NB4 (cell line): ENCODE results near the gene POU2AF1.
"Not testable (repeated sequence)": the region's sequence is repeated elsewhere in the genome, so short reads cannot be mapped to it uniquely, and the experiment has no call there.

Experiments used
- DNase-seq: peaks from one replicate; pipeline ENCODE4 v3.0.0; 2010; ENCODE audit warnings: low read depth
- H3K4me3 ChIP-seq: one replicate; pipeline ENCODE4 v1.5.1; 2011; ENCODE audit warnings: mild to moderate bottlenecking, low read depth, low read length, moderate library complexity
- MYC ChIP-seq: IDR thresholded peaks from 2 replicates; pipeline ENCODE4 v1.6.1; 2011; ENCODE audit warnings: low read depth, low read length
- POLR2A ChIP-seq: IDR thresholded peaks from 2 replicates; pipeline ENCODE4 v1.6.1; 2011; ENCODE audit warnings: mild to moderate bottlenecking; ENCODE audit not compliant: insufficient read length; ENCODE audit errors: extremely low read depth
- TF ChIP-seq, protein P1 (sequence below): IDR thresholded peaks from one replicate; pipeline ENCODE4 v1.5.1; 2012; ENCODE audit warnings: low read depth, low read length
- TF ChIP-seq, protein P2 (sequence below): IDR thresholded peaks from 2 replicates; pipeline ENCODE4 v1.6.1; 2011; ENCODE audit warnings: low read depth, low read length

POU2AF1 gene

DNA sequence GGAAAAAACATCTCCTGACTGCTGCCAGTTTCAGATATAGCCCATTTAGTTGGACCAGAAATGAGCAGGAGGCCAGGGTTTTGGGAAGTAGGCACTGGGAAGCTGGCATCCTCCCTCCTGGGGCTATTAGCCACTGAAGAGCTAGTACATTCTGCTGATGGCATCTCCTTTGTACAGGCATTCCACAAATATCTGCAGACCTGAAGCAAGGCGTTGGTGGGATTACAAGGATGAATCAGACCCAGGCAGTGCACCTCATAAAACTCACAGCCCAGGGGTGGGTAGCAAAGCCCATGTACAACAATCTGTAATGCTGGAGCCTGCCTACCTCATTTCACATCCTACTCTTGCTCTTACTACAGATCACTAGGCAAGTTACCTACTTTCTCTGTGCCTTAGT, 27.5 kb upstream of the POU2AF1 start:
- H3K4me3 ChIP-seq = no peak overlapping the region
- TF ChIP-seq POLR2A (no peak), MYC (no peak)
- TF ChIP-seq, protein P1, sequence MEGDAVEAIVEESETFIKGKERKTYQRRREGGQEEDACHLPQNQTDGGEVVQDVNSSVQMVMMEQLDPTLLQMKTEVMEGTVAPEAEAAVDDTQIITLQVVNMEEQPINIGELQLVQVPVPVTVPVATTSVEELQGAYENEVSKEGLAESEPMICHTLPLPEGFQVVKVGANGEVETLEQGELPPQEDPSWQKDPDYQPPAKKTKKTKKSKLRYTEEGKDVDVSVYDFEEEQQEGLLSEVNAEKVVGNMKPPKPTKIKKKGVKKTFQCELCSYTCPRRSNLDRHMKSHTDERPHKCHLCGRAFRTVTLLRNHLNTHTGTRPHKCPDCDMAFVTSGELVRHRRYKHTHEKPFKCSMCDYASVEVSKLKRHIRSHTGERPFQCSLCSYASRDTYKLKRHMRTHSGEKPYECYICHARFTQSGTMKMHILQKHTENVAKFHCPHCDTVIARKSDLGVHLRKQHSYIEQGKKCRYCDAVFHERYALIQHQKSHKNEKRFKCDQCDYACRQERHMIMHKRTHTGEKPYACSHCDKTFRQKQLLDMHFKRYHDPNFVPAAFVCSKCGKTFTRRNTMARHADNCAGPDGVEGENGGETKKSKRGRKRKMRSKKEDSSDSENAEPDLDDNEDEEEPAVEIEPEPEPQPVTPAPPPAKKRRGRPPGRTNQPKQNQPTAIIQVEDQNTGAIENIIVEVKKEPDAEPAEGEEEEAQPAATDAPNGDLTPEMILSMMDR = no peak
- DNase-seq = no peak

DNA sequence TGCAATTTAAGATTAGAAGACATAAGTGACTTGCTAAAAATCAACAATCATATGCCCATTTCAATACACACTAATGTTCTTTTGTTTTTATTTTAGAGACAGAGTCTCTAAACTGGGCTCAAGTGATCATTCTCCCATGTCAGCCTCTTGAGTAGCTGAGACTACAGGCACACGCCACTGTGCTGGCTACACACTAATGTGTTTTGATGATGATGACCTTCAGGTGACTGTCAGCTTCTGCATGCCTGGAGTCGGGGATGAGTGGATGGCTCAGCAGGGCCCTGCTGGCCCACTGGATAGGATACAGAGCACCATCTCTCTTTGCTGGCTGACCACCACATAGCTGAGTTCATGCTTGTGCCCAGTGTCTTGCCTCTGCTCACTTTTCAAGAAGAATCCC, 27.0 kb upstream of the POU2AF1 start:
- TF ChIP-seq, protein P2, sequence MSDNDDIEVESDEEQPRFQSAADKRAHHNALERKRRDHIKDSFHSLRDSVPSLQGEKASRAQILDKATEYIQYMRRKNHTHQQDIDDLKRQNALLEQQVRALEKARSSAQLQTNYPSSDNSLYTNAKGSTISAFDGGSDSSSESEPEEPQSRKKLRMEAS = no peak
- no peak for TF ChIP-seq MYC
- TF ChIP-seq, protein P1 = no peak
- no peak for TF ChIP-seq POLR2A
- no peak for DNase-seq
- H3K4me3 ChIP-seq = no peak overlapping the region

DNA sequence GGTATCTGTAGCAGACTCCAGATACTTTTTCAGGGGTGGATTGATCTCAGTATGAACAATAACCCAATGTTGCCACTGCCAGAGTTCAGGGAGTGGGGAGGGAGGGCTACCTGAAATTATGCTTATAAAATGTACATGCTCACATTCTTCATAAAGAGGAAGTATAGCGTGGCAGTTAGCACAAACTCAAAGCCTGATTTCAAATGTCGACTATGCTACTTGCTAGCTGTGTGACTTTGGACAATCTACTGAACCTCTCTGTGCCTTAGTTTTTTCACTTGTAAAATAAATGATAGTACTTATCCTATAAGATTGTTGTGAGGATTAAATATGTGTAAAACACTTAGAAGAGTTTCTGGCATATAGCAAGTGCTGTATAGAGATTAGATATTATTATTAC, 26.5 kb upstream of the POU2AF1 start:
- TF ChIP-seq, protein P2 = no peak
- TF ChIP-seq POLR2A (no peak), MYC (no peak)
- TF ChIP-seq, protein P1 = no peak
- DNase-seq = no peak
- H3K4me3 ChIP-seq = no peak overlapping the region

DNA sequence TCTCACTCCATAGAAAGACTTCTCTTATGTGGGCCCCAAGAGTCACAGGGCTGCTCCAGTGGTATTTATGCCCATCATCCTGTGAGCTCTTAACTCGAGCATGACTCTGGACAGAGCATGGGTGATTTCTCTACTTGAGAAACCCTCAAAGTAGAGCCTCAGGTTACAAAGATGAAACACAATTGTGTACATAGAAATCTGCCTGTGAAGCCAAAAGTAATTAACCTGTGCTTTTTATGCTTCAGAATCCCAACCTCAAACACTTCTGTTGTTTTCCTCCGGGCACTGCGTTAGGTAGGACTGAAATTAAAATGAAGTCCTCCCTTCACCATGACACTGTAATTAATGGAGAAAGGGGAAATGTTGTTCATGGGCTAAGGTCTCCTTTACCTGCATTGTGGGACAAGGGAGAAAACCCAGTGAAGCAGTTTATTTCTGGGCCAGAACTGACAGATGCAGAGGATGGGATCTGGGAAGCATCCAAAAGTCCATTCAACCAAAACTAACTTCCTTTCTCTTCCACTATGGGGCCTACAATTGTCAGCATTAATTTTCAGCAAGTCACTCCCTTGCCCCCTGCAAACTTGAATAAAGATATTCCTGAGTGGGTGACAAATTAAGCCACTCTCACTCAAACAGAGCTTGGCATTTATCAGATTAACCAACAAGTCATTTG, 24.1 kb upstream of the POU2AF1 start:
- TF ChIP-seq POLR2A = no peak
- TF ChIP-seq, protein P2 = no peak
- TF ChIP-seq, protein P1 = no peak
- TF ChIP-seq MYC = no peak
- no peak overlapping the region for H3K4me3 ChIP-seq
- no peak for DNase-seq

DNA sequence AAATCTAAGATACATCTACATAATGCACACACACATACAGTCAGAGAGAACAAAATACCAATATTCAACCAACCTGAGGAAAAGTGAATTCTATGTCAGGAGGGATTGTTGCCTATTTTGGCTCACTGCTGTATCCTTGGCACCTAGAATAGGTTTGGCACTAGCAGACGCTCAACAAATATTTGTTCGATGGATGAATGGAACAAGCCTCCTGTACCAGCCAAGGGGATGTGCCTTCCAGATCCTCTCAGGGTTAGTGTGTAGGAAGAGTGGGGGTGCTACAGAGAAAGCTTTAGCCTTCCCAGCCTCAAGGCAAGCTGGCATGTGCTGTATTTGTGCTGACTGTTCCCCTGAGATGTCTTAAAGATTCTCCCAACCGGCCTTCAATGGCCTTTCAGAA, 23.3 kb upstream of the POU2AF1 start:
- H3K4me3 ChIP-seq = no peak overlapping the region
- DNase-seq = no peak
- no peak for TF ChIP-seq POLR2A
- TF ChIP-seq, protein P1 = no peak
- no peak for TF ChIP-seq MYC
- TF ChIP-seq, protein P2 = no peak

DNA sequence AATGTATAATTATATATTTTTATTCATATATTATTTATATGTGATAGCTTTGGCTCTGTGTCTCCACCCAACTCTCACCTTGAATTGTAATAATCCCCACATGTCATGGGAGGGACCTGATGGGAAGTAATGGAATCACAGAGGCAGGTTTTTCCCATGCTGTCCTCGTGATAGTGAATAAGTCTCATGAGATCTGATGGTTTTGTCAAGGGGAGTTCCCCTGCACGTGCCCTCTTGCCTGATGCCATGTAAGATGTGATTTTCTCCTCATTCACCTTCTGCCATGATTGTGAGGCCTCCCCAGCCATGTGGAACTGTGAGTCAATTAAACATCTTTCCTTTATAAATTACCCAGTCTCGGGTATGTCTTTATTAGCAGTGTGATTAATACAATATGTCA, 22.9 kb upstream of the POU2AF1 start:
- not testable (repeated sequence) for DNase-seq, H3K4me3 ChIP-seq

DNA sequence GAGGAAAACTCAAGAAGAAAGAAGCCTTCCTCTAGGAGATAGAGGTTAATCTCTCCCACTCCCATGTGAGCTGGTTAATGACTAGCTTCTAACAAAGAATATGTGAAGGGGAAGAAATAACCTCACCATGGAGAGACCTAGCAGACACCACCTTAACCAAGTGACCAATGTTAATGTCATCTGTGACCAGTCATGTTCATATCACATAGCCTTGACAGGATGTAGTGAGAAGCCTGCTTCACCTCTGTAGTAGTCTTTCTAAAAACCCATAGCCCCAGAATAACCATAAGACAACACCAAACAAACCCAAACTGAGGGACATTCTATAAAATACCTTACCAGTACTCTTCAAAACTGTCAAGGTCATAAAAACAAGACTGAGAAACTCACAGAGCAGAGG, 21.5 kb upstream of the POU2AF1 start:
- no peak for DNase-seq
- H3K4me3 ChIP-seq = no peak overlapping the region
- TF ChIP-seq, protein P2 = no peak
- no peak for TF ChIP-seq MYC
- TF ChIP-seq POLR2A = no peak
- TF ChIP-seq, protein P1 = no peak
